ENCODE results near the gene CHRNB4.

CHRNB4 gene

DNA sequence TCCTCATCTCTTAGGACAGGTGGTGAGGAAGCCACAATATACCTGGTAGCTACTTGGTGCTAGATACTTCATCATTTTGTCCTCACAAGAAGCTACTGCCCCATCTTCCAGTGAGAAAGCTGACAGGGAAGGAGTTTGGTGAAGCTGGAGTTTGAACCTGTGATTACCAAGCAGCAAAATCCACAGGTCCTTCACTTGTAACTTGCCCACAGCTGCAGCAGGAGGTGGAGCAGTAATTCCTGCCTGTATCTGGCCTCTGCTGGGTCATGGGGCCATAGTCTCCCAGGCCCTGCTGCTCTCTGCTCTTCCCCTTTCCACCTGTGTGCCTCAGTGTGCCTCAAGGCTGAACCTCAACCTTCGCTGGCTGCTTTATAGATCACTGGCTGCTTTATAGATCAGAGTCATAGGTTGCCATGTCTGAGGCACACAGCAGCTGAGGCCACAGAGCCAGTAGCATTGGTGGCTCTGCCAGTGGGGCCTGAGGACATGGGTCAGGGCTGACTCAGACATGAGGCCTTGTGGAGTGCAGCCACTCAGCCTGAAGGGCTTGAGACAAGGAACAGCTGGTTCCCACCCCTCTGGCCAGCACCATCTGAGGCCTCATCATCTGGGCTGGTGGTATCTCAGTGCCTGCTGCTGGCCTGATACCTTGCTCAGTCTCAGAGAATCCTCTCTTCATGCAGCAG, 11.1 kb upstream of the CHRNB4 start:
- no peak overlapping the region for H3K27ac Mint-ChIP-seq
- H3K27me3 Mint-ChIP-seq (ENCODE audit: low read depth) = peaks cover 14% of the 10 kb centered on the region
- no peaks in the 10 kb centered on the region for H3K36me3 Mint-ChIP-seq (ENCODE audit: low read depth)
- TF ChIP-seq, protein P1, sequence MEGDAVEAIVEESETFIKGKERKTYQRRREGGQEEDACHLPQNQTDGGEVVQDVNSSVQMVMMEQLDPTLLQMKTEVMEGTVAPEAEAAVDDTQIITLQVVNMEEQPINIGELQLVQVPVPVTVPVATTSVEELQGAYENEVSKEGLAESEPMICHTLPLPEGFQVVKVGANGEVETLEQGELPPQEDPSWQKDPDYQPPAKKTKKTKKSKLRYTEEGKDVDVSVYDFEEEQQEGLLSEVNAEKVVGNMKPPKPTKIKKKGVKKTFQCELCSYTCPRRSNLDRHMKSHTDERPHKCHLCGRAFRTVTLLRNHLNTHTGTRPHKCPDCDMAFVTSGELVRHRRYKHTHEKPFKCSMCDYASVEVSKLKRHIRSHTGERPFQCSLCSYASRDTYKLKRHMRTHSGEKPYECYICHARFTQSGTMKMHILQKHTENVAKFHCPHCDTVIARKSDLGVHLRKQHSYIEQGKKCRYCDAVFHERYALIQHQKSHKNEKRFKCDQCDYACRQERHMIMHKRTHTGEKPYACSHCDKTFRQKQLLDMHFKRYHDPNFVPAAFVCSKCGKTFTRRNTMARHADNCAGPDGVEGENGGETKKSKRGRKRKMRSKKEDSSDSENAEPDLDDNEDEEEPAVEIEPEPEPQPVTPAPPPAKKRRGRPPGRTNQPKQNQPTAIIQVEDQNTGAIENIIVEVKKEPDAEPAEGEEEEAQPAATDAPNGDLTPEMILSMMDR (IDR thresholded peaks at IDR 0.05; ENCODE audit: unreplicated experiment in 3 of 3) = no peak
- H3K4me1 Mint-ChIP-seq = no peaks in the 10 kb centered on the region
- H3K4me3 Mint-ChIP-seq = no peak overlapping the region
- H3K9me3 Mint-ChIP-seq = no peaks in the 10 kb centered on the region

DNA sequence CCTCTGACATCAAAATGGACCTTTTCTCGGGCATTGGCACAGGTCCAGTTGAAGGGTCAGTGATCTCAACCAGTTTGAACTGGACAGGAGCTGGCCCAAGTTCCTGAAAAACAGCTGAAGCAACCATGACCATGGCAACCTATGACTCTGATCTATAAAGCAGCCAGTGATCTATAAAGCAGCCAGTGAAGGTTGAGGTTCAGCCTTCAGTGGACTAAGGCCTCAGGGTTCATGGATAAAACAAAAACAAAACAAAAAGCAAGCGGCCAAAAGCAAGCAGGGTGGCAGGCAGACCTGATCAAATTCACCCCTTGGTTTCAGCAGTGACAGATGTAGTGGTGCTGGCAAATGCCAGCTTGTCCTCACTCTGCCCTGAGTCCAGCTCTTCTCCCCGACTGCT, 10.0 kb upstream of the CHRNB4 start:
- TF ChIP-seq, protein P1 (IDR thresholded peaks at IDR 0.05; ENCODE audit: unreplicated experiment in 3 of 3) = no peak
- Mint-ChIP-seq H3K4me1 (no peaks in the 10 kb centered on the region), H3K4me3 (no peak overlapping the region), H3K36me3 (ENCODE audit: low read depth) (no peaks in the 10 kb centered on the region), H3K27ac (no peak overlapping the region), H3K27me3 (ENCODE audit: low read depth) (peaks cover 14% of the 10 kb centered on the region), H3K9me3 (no peaks in the 10 kb centered on the region)

DNA sequence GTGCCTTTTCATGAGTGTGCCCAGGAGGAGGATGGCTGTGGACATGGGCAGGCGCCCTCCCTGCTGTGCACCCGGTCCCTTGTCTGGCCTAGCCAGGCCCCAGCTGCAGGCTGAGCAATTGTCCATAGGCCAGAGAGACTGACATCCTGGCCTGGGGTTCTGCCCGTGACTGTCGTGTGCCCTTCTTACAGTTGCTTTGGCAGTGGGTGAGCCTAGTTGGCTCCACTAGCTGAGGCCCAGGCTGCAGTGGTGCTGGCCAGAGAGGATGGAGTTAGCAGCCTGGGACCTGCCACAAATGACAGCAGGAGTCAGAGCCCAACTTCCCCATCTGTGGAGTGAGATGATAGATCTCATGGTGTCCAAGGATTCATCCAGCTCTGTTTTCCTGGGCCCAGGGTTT, 9.0 kb upstream of the CHRNB4 start:
- no peaks in the 10 kb centered on the region for H3K36me3 Mint-ChIP-seq (ENCODE audit: low read depth)
- H3K27ac Mint-ChIP-seq = no peak overlapping the region
- no peaks in the 10 kb centered on the region for H3K9me3 Mint-ChIP-seq
- no peak overlapping the region for H3K4me3 Mint-ChIP-seq
- H3K4me1 Mint-ChIP-seq = no peaks in the 10 kb centered on the region
- H3K27me3 Mint-ChIP-seq (ENCODE audit: low read depth) = peaks cover 12% of the 10 kb centered on the region
- TF ChIP-seq, protein P1 (IDR thresholded peaks at IDR 0.05; ENCODE audit: unreplicated experiment in 3 of 3) = no peak

DNA sequence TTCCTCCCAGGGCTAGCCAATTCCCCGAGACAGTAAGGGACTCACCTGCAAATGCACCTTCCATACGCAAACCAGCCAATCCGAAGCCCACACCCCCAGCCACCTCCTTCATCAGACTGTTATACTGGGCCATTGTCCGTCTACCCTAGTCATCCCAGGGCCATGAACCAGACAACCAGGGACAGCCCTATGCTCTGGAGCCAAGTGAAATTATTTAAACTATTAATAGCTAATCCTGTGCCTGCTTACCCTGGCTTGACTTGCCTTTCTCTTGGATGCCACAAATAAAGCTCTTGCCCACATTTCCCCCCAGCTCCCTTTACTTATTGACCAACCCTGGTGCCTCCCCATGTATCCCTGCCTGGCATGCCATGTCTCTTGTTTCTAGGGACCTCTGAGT, 4.0 kb upstream of the CHRNB4 start:
- TF ChIP-seq, protein P1 (IDR thresholded peaks at IDR 0.05; ENCODE audit: unreplicated experiment in 3 of 3) = no peak
- Mint-ChIP-seq H3K36me3 (ENCODE audit: low read depth) (no peaks in the 10 kb centered on the region), H3K9me3 (no peaks in the 10 kb centered on the region), H3K4me3 (no peak overlapping the region), H3K4me1 (peaks cover 13% of the 10 kb centered on the region), H3K27me3 (ENCODE audit: low read depth) (no peaks in the 10 kb centered on the region), H3K27ac (no peak overlapping the region)

DNA sequence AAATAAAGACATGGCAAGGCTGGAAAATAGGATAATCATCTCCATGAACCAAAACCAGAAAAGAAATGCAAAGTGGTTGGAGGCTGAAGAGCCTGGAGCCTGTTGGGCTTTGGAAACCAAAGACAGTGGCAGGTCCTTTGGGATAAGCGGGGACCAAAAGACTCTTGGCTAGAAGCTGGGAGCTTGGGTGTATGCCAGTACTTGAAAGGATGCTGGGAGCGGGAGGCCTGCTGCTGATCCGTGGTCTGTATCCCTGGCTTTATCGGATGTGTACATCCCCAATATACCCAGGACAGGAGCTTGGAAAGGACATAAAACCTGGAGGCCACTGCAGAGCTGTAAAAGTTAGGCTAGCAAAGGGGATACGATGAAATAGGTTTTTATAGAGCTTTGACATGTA, 1.3 kb upstream of the CHRNB4 start:
- H3K9me3 Mint-ChIP-seq = no peaks in the 10 kb centered on the region
- TF ChIP-seq, protein P1 (IDR thresholded peaks at IDR 0.05; ENCODE audit: unreplicated experiment in 3 of 3) = no peak
- peaks cover 18% of the 10 kb centered on the region for H3K4me1 Mint-ChIP-seq
- H3K4me3 Mint-ChIP-seq = peak overlapping the region; percentile 89 to 91 (median 89)
- peak overlapping the region; percentile 23 to 77 (median 73) for H3K27ac Mint-ChIP-seq
- no peaks in the 10 kb centered on the region for H3K36me3 Mint-ChIP-seq (ENCODE audit: low read depth)
- H3K27me3 Mint-ChIP-seq (ENCODE audit: low read depth) = no peaks in the 10 kb centered on the region

DNA sequence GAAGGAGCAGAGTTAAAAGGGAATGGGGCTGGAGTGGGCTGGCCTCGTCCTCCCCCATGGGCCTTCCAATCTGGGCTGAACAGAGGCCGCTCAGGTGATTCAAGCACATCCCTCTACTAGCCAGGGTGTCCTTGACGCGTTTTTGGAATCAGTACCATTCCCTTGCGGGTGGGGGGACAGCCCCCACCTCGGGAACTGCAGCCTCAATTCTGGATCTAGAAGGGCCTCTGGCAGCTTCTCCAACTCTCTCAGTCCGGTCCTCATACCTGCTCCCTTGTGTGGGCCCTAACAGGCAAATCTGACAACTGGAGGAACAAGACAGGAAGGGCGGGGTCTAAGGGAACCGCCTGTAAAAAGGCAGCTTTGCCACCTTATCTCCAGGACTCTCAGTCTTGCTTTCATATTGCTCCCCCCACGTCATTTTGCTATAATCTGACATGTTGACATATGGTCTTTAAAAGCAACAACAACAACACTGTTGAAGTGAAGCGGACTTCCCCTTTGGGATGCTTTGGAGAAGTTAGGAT, 802 bp upstream of the CHRNB4 start:
- Mint-ChIP-seq H3K27me3 (ENCODE audit: low read depth) (no peaks in the 10 kb centered on the region), H3K4me3 (peak overlapping the region; percentile 89 to 91 (median 89)), H3K9me3 (no peaks in the 10 kb centered on the region), H3K4me1 (peaks cover 18% of the 10 kb centered on the region), H3K27ac (peak overlapping the region; percentile 73 to 94 (median 77)), H3K36me3 (ENCODE audit: low read depth) (no peaks in the 10 kb centered on the region)
- TF ChIP-seq, protein P1 (IDR thresholded peaks at IDR 0.05; ENCODE audit: unreplicated experiment in 3 of 3) = no peak

Data from nephron (organoid).